ENCODE results near the gene NDRG4.
A peak's percentile ranks its signal among the peaks of the same experiment; 100 is the strongest.

Gene NDRG4

DNA sequence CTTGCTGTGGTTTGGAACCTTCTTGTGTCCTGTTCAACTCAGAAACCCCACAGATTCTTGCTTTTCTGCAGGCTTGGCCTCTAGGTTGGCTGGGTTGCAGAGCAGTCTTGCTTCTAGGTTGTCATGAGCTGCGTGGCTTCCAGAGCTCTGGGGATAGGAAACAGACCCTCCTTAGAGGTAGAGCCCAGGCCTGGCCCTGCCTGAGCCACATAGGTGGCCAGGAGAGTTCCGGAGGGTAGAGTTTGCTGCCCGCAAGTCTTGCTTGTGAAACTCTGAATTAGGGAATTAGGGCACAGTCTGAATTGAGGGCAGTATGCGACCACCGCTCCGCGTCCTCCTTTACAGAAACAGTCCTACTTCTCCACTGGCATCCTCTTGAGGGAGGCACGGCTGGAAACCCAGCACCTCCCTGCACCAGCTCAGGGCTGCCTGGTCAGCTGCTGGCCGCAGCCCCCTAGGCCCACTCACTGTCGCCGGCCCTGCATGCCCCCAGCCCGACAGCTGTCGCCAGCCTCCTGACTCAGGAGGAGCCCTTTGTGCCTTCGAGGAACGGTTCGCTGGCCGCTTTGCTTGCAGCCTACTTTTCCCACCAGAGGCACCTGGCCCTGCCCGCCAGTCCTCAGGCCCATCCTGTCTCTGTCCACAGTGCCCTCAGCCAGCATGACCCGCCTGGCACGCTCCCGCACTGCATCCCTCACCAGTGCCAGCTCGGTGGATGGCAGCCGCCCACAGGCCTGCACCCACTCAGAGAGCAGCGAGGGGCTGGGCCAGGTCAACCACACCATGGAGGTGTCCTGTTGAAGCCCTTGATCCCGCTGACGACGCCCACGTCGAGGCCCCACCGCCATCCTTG, 11.1 kb downstream of the NDRG4 start:
- no peak for DNase-seq

DNA sequence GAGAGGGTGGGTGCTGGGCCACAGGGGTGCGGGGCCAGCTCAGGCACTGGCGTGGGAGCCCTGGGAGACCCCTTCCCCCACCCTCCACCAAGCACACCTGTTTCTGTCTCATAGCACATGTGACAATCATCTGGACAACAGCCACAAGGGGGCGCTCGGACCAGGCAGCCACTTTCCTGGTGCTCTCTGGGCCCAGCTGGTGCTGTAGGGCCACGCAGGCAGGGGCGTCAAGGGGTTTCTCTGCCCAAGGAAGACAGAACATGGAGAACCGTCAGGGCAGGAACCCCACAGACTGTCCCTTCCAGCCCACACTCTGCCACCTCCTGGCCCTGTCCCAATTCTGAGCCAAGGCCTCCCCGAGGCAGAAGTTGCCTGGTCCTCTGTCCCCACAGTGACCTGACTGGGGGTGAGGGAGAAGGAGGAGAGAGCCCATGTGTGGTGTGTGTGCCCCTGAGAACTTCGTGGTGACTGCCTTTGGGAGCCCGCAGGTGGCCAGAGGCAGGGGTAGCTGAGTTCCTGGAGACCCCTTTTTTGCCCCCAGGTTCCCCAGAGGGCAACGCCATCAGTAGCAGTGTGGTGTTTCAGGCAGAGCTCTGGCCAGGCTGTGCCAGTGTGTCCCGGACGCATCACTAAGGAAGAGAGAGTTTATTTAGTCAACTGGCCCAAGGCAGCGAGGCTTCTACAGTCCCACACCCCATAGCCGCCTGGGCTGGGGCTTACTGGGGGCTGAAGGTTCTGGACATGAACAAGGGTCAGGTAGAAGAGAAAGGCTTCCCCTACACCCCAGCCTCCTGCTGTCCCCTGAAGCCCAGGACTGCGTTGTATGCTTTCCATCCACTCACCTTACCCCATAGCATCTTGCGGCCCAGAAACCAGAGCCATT, 12.2 kb downstream of the NDRG4 start:
- peak; percentile 84 for DNase-seq

DNA sequence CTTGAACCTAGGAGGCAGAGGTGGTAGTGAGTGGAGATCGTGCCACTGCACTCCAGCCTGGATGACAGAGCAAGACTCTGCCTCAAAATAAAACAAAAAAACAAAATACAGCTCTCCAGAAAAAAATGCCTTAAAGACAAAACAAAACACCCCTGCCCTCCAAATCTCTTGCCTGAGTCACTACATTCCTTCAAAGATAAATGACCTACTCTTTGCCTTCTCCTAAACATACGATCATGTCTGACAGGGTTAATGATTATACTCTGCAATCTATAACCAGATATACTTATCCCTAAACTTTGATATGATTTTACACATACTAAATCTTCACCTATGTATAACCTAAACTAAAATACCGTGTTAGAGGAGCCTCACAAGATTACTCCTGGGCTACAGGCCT, 13.9 kb downstream of the NDRG4 start:
- no peak for DNase-seq

DNA sequence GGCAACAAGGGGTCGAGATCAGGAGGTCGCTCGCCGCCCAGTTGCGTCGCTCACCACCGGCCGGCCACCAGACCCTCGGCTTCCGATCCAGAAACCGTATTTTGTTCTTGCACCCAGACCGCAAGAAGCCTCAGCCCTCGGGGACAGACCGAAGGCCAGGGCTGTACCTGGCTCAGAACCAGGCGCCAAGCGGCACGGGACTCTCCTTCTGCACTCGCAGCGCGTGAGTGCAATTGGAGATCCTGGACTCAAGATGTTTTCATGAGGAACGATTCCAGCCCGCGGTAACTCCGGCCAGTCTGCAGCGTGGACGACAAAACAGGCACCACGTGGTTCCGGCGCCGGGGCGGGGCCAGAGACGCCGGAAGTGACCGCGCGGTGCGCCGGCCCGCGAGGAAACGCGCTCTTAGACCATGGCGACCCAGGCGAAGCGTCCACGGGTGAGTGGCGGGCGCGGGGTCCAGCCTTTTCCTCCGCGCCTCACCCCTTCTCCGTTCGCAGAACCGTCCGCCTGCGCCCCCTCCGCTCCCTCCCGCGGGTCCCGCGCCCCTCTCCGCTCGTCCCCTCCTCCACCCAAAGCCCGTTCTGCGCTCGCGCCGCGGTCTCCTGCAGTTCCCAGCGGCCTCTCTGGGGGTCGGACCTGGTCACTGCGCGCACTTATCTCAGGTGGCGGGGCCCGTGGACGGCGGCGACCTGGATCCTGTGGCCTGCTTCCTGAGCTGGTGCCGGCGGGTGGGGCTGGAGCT, 15.4 kb downstream of the NDRG4 start, which contains the start of gene SETD6:
Gene SETD6, plus strand, starts transcription at position 393 of the 746 bp plus-strand sequence. Its CDS starts 21 bp downstream, at position 414.
- DNase-seq, result peak; percentile 70

DNA sequence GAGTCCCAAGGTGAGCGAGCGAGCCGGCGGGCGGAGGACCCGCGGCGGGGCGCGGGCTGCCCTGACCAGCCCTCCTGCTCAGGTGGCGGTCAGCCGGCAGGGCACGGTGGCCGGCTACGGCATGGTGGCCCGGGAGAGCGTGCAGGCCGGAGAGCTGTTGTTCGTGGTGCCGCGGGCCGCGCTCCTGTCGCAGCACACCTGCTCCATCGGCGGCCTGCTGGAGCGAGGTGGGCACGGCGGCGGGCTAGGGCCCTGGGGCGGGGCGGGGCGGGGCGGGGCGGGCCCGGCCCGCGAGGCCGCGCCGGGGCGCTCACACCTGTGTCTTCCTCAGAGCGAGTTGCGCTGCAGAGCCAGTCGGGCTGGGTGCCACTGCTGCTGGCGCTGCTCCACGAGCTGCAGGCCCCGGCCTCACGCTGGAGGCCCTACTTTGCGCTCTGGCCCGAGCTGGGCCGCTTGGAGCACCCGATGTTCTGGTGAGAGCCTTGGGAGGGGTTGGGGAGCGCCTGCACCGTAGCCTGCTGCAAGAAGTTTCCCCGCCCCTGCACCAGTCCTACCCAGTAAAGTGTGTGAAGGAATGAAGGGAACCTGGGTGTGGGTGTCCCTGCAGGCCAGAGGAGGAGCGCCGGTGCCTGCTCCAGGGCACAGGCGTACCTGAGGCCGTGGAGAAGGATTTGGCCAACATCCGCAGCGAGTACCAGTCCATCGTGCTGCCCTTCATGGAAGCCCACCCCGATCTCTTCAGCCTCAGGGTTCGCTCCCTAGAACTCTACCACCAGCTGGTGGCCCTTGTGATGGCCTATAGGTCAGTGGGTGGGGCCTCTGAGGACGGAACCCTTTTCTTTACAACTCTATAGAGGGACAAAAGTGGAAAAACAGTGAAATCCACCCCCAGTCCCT, 16.2 kb downstream of the NDRG4 start:
- DNase-seq, result no peak

DNA sequence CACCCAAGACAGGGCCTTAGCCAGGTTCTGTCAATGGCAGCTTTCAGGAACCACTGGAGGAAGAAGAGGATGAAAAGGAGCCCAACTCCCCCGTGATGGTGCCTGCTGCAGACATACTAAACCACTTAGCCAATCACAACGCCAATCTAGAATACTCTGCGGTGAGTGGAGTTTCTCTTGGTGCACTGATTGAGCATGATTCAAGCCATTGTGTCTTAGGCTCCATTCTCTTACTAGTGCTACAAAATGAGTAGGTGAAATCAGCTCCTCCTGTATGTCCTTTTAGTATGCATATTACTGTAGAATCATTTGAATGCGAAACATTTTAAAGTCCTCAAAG, 16.8 kb downstream of the NDRG4 start:
- DNase-seq, result no peak

DNA sequence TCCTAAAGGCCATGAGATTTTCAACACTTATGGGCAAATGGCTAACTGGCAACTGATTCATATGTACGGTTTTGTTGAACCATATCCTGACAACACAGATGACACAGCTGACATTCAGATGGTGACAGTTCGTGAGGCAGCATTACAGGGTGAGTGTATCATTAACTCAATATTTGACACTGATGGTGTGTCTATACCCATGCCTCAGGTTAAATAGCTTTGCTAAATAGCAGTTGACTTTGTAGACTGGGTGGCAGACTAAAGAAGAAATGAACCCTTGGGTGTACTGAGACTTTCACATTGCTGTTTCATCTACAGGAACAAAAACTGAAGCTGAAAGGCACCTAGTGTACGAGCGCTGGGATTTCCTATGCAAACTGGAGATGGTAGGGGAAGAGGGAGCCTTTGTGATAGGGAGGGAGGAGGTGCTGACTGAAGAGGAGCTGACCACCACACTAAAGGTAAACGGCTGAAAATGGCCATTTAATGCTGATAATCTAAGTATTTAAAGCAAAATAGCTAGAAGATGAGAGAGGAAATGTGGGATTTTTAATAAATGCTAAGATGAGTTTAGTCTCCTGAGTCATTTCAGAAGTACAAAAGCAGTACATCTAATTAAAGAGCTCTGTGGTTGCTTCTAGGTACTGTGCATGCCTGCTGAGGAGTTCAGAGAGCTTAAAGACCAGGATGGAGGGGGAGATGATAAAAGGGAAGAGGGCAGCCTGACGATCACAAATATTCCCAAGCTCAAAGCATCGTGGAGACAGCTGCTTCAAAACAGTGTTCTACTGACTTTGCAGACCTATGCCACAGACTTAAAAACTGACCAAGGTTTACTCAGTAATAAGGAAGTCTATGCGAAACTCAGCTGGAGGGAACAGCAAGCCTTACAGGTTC, 18.4 kb downstream of the NDRG4 start:
- no peak for DNase-seq

DNA sequence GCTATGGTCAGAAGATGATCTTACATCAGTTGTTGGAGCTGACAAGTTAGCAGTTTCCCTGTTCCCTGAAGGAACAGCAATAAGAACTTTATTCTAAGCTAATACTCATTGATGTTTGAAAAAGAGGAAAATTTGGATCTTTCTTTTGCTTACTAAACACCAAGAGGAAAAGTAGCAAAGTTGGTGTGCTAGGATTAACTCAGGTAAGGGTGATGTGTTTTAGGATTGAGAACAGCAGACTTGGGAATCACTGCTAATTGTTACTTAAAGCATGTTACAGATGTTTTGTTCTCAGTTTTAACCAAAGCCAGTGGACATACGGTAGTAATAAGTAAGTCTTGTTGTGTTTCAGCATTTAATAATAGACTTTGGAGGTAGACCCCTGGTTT, 19.0 kb downstream of the NDRG4 start:
- DNase-seq, result no peak

DNA sequence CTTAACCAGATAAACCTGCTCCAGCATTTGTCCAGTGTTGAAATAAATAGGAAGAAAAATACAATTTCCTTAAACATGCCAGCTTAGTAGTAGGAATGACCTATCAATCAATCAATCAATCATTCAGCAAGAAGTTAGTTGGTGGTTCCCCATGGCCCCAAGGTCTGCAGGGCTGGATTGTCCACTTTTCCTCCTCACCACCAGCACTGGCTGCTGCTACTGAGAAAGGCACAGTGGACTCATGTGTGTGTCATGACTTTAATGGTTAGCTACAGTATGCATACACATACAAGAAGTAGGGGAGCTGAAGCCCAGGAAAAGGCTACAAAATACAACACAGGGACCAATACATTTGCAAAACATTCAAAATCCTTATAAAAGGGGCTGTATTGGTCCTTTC, 19.8 kb downstream of the NDRG4 start:
- no peak for DNase-seq

DNA sequence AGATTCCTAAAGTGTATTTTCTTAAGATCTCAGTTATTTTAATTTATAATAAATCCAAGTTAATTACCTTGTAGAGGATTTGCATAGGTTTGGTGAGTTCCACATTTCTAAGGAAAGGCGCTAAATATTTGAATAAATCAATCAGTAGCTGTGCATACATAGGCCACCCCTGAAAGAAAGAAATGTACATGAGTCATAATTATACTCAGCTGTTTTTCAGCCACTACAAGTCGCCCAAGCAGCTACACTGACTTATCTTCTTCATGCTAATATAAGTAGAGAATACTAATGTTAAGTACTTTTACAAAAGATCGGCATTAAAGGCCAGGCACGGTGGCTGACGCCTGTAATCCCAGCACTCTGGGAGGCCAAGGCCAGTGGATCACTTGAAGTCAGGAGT, 30.2 kb downstream of the NDRG4 start:
- no peak for DNase-seq

DNA sequence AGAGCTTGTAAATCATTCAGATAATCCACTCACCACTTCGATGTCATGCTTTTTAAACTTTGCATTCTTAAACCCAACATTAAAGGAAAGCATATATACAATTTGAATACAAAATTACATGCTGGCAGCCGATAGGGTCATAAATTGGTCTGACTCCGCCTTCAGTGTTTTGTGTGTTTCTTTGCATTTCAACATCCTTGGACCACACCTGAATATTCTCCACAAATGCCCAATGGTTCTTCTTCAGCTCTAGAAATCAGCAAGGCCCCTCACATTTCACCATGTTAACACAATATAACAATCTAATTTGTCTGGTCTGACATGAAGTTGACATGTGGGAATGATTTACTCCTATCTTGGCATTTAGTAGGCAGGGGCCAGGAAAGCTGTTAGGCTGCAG, 32.5 kb downstream of the NDRG4 start:
- no peak for DNase-seq

DNA sequence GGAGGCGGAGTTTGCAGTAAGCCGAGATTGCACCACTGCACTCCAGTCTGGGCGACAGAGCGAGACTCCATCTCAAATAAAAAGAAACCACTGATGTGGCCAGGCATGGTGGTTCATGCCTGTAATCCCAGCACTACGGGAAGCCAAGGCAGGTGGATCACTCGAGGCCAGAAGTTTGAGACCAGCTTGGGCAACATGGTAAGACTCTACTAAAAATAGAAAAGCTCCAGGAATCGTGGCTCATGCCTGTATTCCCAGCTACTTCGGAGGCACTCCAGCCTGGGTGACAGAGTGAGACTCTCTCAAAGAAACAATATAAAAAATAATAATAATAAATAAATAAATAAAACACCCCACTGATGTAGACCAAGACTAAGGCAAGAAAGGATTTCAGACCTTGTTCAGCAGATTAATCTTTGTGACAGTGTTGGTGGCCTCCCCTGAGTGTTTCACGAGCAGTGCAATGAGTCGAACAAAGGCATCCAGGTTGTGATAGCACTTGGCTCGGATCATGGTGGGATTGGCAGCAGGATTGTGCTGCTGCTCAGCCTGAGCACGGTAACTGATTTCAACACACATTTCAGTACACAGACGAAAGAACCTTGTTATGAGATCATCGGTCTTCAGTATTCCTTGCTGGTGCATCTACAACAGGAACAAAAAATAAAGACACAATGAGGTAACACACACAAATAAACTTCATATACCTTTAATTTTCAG, 34.0 kb downstream of the NDRG4 start:
- no peak for DNase-seq

DNA sequence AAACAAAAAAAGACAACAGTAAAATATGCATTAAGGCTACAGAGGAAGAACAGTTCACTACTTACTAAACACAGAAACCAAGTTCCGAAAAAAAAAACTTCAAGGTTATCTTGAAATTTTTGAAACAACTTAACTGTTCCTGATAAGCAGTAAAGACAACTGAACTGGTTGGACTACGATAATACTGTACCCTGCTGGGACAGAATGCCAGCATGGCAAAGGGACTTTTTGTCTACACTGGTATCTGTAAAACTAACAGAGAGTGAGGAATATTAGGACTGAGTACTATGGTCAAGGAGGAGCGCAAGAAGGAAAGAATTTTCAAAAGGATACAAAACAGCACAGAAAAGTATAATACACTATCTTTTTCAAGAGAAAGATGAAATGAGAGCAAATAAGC, 35.2 kb downstream of the NDRG4 start:
- DNase-seq, result no peak

DNA sequence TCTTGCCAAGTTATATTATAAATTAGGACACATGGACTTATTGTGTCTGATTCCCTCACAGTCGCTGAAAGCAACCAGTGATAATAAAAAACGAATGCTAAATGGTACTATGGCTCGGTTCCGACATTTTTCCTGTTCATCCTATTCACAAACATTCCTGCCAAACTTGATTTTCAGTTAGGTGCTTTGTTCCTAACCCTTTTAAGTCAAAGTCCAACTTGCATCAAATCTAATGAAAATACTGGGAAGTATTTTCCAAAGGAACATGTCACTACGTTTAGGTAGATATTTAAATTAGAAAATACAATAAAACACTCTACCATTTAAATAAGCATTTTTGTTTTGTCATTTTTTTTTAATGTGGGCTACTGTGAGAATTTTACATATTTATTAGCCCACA, 36.3 kb downstream of the NDRG4 start:
- no peak for DNase-seq

DNA sequence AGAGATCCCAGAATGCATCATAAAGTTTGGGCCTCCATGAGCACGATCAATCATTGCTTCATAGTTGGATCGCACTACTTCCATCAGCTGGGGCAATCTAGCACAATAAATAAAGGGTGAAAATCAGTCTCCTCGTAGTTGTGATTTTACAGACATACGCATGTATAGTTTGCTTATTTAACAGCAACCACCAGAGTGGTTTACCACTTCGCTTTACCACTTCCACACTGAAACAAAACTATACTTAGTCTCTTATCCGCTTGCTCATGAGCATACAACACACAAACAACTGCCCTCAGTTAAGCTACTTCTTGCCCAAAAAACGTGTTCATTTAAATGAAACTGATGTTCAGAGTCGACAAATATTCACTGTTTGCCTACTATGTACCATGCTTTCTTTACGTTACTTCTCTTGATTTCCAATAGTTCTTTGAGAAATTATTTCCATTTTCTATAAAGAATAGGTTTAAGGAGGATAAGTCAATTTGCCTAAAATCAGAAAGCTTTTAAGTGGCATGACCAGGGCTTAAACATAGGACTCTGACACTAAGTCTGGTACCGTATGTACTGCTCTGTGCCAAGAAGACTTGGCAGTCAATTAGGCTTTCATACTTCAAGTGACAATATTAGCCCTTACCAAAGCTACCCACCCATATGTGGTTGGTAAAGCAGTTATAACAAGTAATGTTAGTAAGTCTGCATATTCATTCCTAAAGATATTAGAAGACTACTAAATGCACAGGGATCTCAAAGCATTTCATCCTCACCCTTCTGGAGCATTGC, 37.4 kb downstream of the NDRG4 start:
- DNase-seq, result no peak

DNA sequence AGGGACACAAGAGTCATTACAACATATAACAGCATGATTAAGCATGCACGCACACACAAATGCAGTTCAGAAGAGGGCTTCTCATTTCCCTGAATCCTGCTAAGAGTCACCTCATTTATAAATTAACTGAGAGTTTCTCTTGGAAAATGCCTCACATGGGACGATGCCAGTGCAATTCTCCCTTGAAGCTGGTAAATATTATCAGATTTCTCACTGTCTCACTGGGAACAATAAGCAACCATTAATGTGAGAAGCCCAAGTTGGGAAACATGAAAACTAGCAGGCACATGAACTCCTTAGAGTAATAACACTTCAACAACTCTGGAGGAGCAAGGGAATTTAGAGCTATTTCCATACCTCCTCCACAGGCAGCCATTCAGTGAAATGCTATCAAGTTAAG, 41.8 kb downstream of the NDRG4 start:
- no peak for DNase-seq

DNA sequence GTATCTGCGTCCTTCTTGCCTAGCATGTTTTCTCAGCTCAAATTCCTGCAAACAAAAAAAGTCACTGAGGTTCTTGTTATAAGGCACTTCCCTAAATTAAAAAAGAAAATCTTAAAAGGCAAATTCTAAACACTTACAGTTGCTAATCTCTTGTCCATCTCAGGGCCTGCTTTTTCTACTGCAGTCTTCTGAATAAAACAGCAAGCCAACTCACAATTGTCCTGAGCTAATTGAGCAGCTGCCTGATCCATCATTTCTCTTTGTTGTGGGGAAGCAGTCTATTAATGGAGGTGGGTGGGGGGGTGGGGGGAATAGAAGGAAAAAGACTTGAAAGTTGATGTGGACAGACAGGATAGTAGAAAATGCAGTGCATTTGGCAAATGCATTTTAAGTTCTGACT, 42.3 kb downstream of the NDRG4 start:
- DNase-seq, result no peak

DNA sequence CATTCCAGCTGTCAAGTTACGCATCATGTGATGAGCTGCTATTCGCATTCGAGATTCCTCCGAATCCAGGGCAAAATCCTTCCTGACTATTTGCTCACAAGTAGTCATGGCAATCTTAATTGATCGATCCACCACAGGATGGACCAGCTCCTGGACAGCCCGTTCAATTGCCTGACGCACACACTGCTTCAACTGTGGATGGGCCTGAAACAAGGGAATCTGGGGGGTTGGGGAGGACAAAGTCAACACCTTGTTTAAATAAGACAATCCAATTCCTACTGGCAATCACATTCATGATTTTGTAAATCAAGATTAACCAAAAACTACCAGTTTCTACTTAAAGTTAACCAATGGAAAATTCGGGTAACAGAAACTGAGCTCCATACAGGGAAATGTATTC, 43.7 kb downstream of the NDRG4 start:
- DNase-seq, result no peak

DNA sequence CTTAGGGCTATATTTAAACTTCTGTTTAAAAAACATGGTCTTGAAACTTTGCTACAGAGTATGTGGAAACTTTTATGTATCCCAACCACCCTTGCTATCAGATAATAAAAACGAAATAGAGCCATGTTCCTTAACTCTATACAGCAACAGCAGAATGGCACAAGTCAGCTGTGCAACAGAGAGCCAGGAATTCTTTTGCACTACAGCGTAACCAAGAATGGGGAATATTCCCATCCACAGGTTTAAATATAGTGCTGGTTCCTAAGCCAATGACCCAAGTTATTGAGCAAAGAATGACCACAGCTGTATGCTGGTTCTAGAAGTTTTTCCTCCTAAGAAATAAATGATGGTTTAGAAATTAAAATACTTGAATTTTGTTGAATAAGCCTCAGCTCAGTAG, 48.4 kb downstream of the NDRG4 start:
- DNase-seq, result no peak

DNA sequence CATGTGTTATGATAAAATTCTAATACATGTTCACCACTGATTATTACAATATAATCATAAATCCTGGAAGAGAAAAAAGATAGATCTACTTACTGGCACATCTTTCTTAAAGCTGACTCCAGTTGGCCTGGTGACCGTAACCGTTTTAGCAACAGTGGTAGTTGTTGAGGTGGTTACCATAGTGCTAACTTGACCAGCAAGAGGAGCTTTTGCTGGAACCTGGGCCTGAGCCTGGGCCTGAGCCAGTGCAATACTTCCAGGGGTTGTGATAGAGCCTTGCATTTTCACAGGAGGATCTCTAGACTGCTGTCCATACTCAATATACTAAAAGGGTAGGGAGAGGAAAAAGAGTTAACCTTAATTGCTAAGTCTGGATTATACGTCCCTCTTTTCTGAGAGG, 51.6 kb downstream of the NDRG4 start:
- no peak for DNase-seq
